CMK (cell line): Measurements from ENCODE around the gene GNB2.
"Not testable (repeated sequence)": the region's sequence is repeated elsewhere in the genome, so short reads cannot be mapped to it uniquely, and the experiment has no call there.

Experiments
- DNase-seq: peaks from one replicate; pipeline ENCODE4 v3.0.0-alpha.2; 2010; ENCODE audit warnings: low read depth

Gene GNB2

DNA sequence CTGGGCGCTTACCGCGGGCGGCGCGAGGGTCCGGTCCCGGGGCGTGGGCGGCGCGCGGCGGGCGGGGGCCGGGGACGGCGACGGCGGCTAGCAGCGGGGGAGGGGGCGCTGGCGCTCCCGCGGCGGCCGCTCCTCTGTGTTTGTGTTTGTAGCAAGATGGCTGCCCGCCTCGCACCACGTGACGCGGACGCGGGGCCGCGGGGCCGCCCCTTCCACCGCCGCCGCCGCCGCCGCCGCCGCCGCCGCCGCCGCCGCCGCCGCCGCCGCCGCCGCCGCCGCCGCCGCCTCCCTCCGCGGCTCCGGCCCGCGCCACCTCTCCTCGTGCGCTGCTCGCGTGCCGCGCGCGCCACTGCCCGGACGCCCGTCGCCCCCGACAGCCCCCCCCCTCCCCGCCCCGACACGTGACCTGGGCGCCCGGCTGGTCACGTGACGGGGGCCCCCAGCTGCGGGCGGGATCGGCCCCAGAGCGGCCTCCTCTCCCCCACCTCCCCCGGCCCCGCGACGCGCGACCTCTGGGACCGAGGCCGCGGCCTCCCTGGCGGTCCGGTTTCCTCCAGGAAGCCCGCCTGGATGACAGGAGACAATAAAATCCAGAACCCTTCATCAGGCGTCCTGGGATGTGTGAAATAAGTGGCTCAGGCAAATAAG, 20.7 kb downstream of the GNB2 start, which contains the start of gene GIGYF1:
Gene GIGYF1 (minus strand): TSS at position 153 of the 648 bp plus-strand sequence. CDS start 6,012 bp downstream, outside the sequence.
- DNase-seq: no peak

DNA sequence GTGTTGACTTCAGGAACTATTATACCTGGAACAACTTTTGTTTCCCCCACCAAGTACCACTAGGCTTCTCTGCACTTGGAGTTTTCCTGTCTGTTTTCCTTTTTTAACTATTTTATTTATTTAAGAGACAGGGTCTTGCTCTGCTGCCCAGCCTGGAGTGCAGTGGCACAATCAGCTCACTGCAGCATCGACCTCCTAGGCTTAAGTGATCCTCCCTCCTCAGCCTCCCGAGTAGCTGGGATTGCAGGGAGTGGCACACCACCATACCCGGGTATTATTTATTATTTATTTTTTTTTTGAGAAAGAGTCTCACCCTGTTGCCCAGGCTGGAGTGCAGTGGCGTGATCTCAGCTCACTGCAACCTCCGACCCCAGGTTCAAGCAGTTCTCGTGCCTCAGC, 22.6 kb downstream of the GNB2 start:
- DNase-seq: no peak

DNA sequence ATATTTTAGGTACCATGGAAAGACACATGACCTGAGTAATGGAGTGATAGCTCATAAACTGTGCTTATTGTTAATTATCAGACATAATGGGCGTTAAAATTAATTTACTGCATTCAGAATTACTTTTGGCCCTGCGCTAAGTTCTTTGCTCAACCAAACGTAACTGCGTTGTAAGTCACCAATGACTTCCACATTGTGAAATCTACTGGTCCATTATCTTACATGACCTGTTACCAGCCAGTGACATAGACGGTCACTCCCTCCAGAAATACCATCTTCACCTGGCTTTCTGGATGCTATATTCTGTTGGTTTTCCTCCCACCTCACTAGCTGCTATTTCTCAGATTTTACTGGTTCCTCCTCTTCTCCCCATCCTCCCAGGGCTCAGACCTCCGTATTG, 25.5 kb downstream of the GNB2 start:
- DNase-seq: no peak

DNA sequence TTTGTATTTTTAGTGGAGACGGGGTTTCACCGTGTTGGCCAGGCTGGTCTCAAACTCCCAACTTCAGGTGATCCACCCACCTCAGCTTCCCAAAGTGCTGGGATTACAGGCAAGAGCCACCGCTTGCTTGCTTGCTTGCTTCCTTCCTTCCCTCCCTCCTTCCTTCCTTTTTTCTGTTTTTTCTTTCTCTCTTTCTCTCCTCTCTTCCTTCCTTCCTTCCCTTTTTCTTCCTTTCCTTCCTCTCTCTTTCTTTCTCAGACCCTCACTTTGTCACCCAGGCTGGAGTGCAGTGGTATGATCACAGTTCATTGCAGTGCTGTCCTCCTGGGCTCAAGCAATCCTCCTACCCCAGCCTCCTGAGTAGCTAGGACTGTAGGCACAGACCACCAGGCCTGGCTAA, 27.5 kb downstream of the GNB2 start:
- DNase-seq: not testable (repeated sequence)

DNA sequence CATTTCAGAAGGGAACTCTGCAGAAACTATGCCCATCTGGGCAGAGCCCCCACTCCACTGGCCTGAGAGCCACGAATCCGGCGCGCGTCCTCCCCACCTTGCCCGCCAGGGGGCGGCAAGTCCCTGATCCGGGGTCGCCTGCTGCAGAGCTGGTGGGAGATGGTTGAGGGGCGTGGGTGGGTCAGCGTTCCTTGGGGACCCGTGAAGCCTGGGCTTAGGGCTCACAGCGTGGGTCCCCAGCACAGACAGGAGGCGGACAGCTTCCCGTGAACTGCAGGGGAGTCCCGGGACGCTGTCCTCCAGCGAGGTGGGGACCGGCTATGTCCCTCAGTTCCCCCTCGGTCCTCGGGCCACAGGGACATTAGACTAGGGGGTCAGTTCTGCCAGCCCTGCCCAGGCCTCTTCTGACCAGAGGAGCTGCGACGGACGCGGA, 31.8 kb downstream of the GNB2 start:
- DNase-seq: peak; percentile 60

DNA sequence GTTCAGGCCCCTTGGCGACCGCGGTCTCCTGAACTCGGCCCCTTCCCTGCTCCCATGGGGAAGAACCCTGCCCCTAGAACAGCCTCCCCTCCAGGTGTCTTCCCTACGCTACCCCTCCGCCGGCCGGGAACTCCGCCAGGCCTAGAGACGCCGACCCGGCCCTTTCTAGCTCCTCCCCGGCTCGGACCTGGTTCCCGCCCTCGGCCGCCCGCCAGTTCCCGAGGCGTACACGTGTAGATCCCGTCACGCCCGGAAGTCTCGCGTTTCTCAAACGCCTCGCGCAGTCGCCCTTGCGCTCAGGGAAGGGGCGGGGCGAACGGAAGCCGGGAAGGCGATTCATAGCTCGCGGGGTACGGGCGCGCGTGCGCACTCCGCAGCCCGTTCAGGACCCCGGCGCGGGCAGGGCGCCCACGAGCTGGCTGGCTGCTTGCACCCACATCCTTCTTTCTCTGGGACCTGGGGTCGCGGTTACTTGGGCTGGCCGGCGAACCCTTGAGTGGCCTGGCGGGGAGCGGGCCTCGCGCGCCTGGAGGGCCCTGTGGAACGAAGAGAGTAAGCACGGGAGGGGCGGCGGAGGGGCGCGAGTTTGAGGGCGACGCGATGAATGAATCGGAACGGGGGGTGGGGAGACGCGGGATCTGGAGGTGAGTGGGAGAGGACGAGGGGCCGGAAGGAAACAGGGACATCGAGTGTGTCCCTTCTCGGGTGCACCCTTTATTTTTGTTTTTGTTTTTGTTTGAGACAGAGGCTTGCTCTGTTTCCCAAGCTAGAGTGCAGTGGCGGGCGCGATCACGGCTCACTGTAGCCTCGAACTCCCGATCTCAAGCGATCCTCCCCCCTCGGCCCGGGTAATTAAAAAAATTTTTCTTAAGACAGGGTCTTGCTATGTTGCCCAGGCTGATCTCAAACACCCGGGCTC, 32.5 kb downstream of the GNB2 start, which contains the start of gene POP7:
Gene POP7 (plus strand): TSS at position 369 of the 919 bp plus-strand sequence. CDS start 710 bp downstream, outside the sequence.
- DNase-seq: peak; percentile 92

DNA sequence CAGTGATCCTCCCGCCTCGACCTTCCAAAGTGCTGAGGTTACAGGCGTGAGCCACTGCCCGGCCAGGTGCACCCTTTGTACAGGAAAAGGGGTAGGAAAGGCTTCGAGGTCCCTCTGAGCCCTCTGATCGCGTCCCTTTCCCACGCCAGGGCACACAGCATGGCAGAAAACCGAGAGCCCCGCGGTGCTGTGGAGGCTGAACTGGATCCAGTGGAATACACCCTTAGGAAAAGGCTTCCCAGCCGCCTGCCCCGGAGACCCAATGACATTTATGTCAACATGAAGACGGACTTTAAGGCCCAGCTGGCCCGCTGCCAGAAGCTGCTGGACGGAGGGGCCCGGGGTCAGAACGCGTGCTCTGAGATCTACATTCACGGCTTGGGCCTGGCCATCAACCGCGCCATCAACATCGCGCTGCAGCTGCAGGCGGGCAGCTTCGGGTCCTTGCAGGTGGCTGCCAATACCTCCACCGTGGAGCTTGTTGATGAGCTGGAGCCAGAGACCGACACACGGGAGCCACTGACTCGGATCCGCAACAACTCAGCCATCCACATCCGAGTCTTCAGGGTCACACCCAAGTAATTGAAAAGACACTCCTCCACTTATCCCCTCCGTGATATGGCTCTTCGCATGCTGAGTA, 33.3 kb downstream of the GNB2 start:
- DNase-seq: no peak

DNA sequence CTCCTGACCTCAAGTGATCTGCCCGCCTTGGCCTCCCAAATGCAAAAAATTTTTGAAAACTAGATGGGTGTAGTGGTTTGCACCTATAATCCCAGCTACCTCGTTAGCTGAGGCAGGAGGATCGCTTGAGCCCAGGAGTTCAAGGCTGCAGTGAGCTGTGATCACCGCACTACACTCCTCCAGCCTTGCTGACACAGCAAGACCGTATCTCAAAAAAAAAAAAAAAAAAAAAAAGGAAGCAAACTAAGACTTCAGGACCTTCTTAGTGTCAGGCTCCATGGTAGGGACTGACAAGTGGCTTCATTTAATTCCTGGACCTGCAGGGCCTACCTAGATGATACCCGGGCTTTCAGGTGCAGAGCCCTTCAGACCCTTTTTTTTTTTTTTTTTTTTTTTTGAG, 34.9 kb downstream of the GNB2 start:
- no peak for DNase-seq

DNA sequence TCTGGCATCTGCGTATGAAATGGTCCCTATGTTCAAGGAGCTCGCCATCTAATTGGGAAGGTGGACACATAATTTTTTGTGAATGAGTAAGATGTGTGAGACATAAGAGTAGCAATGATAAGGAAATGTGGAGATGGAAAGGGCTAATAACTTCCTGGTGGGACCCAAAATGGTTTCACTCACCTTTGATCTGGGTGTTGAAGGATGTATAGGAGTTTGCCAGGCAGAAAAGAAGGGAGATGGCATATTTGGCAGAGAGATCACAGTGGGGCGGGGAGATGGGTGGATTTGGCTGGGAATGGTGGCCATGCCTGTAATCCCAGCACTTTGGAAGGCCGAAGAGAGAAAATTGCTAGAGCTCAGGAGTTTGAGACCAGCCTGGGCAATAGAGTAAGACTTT, 36.9 kb downstream of the GNB2 start:
- no peak for DNase-seq

DNA sequence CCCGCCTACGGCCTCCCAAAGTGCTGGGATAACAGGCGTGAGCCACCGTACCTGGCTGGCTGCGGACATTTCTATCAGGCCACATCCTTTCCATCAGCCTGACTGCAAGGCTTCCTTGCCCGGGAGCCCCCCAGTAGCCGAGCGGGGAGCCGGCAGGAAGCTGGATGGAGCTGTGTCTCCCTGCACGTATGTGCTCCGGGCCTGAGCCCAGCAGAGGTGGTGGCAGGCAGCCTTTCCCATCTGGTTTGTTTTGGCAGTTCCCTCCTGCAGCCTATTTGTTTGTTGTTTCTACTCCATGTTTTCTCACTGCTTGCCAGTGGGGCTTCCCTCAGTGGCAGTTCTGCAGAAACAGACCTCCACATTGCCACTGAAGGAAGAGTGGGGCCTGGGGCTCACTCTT, 37.8 kb downstream of the GNB2 start:
- no peak for DNase-seq

DNA sequence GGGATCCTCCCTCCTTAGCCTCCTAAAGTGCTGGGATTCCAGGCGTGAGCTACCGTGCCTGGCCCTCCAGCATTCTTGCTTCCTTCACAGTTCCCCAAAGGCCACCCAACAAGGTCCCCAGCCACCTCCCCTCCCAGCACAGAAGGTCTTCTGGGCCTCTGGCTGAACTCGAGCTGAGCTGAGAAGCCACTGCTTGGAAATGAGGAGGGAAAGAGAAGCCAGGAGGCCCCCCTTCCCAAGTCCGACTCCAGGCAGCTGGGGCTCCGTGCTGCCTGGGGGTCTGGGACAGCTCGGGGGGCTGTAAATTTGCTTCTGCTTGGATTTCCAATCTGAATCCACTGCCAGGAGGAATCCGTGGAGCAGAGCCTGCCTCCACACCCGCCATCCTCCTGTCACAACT, 41.2 kb downstream of the GNB2 start:
- DNase-seq: no peak

DNA sequence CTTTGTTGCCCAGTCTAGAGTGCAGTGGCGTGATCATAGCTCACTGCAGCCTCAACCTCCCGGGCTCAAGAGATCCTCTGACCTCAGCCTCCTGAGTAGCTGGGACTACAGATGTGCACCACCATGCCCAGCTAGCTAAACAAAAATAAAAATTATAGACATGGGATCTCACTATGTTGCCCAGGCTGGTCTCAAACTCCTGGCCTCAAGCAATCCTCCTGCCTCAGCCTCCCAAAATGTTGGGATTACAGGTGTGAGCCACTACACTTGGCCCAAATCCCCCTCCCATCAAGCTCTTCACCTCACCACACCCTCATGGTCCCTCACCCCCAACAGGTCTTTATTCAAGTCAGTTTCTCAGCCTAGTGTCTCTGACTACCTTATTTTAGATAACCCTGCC, 43.5 kb downstream of the GNB2 start:
- not testable (repeated sequence) for DNase-seq

DNA sequence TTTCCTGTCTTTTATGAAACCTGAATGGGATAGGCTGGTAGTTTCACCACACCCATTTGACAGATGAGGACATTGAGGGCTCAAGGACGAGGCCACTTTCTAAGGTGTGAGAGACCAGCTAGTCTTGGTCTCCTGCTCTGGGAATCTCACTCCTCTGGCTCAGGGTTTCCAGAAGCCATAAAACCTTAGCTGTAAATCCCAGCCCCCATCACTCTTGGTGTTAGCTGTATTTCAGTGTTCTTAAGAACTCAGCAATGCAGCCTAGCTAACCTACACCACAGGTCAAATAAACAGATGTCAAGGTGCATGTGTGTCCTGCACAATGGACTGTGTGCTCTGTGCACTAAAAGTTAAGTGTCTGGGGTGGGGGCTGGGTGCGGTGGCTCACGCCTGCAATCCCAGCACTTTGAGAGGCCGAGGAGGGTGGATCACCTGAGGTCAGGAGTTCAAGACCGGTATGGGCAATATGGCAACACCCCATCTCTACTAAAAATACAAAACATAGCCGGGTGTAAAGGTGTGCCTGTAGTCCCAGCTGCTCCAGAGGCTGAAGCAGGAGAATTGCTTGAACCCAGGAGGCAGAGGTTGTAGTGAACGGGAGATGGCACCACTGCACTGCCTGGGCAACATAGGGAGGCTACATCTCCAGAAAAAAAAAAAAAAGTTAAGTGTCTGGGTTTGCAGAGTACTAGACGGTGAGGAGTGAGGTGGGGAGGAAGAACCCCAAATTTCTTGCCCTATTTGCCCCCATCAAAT, 46.2 kb downstream of the GNB2 start:
- no peak for DNase-seq

DNA sequence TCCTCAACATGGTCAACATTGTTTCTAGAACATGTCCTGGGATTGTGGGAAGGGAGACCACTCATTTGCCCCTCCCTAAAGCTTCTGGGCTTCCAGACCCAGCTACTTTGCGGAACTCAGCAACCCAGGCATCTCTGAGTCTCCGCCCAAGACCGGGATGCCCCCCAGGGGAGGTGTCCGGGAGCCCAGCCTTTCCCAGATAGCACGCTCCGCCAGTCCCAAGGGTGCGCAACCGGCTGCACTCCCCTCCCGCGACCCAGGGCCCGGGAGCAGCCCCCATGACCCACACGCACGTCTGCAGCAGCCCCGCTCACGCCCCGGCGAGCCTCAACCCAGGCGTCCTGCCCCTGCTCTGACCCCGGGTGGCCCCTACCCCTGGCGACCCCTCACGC, 46.7 kb downstream of the GNB2 start, which contains the start of gene EPO:
Gene EPO (plus strand): TSS at position 190 of the 392 bp plus-strand sequence. CDS start 513 bp downstream, outside the sequence.
- no peak for DNase-seq

DNA sequence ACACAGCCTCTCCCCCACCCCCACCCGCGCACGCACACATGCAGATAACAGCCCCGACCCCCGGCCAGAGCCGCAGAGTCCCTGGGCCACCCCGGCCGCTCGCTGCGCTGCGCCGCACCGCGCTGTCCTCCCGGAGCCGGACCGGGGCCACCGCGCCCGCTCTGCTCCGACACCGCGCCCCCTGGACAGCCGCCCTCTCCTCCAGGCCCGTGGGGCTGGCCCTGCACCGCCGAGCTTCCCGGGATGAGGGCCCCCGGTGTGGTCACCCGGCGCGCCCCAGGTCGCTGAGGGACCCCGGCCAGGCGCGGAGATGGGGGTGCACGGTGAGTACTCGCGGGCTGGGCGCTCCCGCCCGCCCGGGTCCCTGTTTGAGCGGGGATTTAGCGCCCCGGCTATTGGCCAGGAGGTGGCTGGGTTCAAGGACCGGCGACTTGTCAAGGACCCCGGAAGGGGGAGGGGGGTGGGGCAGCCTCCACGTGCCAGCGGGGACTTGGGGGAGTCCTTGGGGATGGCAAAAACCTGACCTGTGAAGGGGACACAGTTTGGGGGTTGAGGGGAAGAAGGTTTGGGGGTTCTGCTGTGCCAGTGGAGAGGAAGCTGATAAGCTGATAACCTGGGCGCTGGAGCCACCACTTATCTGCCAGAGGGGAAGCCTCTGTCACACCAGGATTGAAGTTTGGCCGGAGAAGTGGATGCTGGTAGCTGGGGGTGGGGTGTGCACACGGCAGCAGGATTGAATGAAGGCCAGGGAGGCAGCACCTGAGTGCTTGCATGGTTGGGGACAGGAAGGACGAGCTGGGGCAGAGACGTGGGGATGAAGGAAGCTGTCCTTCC, 47.3 kb downstream of the GNB2 start:
- DNase-seq: no peak

DNA sequence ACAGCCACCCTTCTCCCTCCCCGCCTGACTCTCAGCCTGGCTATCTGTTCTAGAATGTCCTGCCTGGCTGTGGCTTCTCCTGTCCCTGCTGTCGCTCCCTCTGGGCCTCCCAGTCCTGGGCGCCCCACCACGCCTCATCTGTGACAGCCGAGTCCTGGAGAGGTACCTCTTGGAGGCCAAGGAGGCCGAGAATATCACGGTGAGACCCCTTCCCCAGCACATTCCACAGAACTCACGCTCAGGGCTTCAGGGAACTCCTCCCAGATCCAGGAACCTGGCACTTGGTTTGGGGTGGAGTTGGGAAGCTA, 47.9 kb downstream of the GNB2 start:
- no peak for DNase-seq

DNA sequence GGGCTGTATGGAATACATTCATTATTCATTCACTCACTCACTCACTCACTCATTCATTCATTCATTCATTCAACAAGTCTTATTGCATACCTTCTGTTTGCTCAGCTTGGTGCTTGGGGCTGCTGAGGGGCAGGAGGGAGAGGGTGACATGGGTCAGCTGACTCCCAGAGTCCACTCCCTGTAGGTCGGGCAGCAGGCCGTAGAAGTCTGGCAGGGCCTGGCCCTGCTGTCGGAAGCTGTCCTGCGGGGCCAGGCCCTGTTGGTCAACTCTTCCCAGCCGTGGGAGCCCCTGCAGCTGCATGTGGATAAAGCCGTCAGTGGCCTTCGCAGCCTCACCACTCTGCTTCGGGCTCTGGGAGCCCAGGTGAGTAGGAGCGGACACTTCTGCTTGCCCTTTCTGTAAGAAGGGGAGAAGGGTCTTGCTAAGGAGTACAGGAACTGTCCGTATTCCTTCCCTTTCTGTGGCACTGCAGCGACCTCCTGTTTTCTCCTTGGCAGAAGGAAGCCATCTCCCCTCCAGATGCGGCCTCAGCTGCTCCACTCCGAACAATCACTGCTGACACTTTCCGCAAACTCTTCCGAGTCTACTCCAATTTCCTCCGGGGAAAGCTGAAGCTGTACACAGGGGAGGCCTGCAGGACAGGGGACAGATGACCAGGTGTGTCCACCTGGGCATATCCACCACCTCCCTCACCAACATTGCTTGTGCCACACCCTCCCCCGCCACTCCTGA, 49.1 kb downstream of the GNB2 start:
- no peak for DNase-seq

DNA sequence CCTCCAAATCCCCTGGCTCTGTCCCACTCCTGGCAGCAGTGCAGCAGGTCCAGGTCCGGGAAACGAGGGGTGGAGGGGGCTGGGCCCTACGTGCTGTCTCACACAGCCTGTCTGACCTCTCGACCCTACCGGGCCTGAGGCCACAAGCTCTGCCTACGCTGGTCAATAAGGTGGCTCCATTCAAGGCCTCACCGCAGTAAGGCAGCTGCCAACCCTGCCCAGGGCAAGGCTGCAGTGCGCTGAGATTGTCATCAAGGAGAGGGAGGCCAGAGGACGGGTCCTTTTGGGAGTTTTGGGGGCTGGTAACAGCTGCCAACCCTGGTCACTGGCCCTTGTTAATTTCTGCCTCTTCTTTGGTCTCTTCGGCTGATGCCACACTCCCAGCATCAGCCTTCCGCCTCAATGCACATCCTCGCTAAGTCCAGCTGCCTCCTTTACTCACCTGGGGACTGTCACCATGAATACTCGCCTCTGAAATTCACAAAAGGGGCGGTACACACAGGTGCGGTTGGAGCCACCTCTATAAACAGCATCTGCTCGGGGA, 50.3 kb downstream of the GNB2 start:
- no peak for DNase-seq

DNA sequence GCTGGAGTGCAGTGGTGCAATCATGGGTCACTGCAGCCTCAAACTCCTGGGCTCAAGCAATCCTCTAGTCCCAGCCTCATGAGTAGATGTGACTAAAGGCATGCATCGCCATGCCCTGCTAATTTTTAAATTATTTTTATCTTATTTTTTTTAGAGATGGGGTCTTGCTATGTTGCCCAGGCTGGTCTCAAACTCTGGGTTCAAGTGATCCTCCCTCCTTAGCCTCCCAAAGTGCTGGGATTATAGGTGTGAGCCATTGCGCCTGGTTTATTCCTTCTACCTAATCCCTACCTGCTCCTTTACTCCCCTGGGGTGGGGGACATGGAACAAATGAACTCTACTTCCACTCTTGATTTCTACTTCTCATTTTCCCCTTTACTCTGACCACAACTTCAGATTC, 50.8 kb downstream of the GNB2 start:
- DNase-seq: not testable (repeated sequence)
